ENCODE measurements around the gene PADI1.
A peak's percentile ranks its signal among the peaks of the same experiment; 100 is the strongest.

PADI1 gene

GRCh38 chr1:17274186-17275170 lies 69.5 kb downstream of the PADI1 start:
- peak; percentile 42 for DNase-seq

GRCh38 chr1:17276568-17276967 lies 71.6 kb downstream of the PADI1 start:
- no peak for DNase-seq

GRCh38 chr1:17277511-17278159 lies 72.7 kb downstream of the PADI1 start:
- no peak for DNase-seq

GRCh38 chr1:17278996-17279830 lies 74.3 kb downstream of the PADI1 start:
- no peak for DNase-seq

- no peak for DNase-seq
These were observed 75.5 kb downstream of the PADI1 start for GRCh38 chr1:17280436-17280835.

DNA sequence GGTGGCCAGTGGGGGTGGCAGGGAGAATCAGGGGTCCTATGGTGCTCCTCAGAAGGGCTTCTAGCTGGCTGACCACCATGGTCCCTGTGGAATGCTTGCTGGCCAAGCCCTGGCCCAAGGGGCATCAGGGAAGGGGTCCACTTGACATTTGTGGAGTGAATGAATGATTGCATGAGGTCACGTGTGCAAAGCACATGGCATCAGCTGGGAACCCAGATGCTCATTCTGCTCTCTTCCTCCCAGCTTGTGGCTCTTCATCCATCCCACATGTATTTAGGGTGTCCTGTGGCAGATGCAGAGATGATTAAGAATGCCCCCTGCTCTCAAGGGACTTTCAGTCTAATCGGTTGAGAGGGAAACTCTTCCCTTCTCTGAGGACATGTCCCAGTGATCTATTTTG lies 76.0 kb downstream of the PADI1 start:
- DNase-seq: no peak

GRCh38 chr1:17281775-17282181 lies 76.8 kb downstream of the PADI1 start:
- no peak for DNase-seq

DNA sequence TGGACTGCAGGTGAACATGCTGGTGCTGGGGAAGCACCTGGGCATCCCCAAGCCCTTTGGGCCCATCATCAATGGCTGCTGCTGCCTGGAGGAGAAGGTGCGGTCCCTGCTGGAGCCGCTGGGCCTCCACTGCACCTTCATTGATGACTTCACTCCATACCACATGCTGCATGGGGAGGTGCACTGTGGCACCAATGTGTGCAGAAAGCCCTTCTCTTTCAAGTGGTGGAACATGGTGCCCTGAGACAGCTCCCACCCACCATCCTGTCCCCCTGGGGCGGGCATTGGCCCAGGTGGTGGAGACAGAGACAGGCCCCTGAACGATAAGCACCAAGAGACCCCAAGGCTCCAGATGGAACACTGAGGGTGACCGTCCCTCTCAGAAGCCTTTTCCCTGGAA lies 77.9 kb downstream of the PADI1 start:
- no peak for DNase-seq

- DNase-seq: no peak
These were observed 81.7 kb downstream of the PADI1 start for GRCh38 chr1:17286646-17287045.

DNA sequence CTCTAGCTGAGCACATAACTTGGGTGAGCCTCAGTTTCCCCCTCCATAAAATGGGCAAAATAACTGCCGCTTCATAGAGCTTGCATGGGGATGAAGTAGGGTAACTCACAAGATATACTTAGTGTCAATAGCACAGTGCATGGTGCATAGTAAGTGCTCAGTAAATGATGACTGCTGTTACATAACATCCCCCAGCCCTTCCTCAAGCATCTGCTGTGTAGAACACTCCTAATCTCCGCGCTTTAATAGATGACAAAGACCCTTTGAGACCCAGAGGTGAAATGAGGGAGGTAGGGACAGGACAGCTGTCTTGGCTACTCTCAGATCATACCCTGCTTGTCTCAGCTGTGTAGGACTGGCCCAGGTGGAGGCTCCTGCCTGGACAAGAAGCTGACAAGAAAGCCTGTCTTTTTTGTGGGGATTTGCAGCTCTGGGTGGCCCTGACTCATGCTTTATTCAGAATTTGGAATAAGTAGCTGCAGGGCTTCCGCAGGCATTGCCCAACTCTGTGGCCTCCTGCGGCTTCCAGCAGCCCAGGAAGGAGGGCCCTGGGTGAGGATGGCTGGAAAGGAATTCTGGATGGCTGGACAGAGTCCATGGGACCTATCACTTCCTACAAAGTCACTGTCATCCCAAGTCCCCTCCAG lies 82.3 kb downstream of the PADI1 start:
- no peak for DNase-seq

DNA sequence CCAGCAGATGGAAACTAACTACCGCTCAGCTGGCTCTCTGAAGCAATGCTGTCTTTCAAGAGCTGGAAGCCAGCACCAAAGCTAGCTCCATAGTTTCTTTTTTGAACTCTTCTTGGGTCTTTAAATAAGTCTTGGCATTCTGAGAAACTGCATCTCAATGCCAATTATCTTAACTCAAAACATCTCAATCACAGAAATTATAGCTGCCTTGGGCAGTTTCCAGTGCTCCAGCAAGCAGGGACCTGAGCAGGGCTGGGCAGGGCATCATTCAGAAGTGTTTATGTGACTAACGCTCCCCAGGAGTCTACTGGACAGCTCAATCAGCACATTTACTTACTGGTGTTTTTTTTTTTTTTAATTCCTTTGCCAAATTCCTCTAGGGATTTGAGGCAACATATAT lies 84.8 kb downstream of the PADI1 start:
- DNase-seq: no peak

DNA sequence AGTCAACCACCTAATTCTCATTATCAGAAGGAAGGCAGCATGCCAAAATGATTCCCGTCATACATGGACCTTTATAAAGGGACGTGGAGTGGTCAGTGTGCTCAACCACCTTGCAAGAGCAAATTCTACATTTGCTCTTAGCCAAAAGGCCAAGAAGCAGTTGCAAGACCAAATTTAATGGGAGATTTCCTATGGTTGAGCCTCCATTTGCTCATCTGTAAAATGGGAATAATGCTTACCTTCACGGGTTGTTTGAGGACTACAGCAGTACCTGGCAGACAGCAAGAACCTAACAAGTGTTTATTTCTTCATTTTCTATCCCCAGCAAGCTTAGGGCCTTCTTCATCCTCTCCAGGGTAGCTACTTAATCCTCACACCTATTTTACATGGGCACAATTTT lies 85.6 kb downstream of the PADI1 start:
- no peak for DNase-seq

DNA sequence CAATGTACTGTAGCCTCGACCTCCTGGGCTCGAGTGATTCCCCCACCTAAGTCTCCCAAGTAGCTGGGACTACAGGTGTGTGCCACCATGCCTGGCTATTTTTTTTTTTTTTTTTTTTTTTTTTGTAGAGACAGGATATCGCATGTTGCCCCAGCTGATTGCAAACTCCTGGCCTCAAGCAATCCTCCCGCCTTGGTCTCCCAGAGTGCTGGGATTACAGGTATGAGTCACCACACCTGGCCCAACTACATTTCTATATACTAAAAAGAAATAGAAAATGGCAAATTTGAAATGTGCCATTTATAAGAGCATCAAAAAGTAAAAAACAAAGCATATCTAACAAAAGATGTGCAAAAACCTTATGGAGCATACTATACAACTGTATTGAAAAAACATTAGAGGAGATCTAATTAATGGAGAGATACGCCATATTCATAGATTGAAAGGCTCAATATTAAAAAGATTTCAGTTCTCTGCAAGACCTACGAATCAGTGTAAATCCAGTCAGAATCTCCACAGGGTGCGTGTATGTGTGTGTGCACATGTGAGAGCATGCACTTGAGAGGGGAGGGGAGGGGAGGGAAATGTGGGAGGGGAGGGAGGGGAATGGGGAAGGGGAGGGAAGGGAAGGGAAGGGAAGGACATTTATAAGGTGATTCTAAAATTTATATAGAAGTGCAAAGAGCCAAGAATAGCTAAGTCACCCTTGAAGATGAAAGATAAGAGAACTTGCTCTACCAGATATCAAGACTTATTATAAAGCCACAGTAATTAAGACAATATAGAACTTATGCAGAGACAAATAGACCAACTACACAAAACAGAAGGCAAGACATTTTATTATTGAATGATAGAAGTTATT lies 87.6 kb downstream of the PADI1 start:
- DNase-seq: no peak

DNA sequence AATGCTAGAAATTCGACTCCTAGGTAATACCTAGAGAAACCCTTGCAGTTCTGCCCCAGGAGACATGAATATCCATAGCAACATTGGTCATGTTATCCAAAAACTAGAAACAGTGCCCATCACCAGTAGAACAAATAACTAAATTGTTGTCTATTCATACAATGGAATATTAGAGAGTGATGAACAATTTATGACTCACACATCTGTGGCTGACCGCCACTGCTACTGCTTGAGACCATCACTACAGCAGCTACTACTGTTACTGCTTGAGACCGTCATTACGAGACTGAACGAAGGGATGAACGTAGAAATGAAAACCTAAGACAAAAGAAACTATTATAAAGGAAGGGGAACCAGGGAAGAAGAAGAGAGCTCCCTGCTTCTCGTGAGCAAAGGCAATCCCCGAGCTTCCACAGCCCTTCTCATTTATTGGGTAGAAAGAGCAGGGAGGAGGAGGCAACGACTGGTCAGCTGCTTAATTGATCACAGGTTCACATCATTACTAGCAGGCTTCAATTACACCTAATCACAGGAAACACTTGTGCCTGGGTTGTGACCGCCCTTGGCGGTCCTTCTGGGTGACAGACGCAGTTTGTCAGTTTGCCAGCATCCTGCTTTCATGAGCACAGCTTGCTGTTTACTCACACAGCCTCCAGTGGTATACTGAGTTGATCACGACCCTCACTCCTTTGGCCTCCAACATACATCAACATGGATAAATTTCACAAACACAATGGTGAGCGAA lies 88.9 kb downstream of the PADI1 start:
- DNase-seq: no peak

DNA sequence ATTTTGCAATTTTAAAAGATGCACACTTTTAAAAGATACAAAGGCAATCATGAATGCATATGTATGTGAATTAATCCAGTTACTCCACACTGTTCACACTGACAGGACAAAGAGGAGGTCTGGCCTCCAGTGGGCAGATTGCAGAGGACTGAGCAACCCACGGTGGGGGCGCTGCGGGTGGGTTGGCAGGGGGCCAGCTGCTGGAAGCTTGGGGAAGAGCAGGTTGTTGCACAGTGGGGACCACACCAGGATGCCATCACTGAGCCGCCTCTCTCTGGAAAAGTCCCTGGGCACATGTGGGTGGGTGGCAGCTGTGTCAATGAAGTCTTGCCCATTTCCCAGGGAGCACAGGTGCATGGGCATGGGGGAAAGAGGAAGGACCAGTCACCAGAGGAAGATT lies 90.4 kb downstream of the PADI1 start:
- no peak for DNase-seq

All from NCI-H510A (cell line).